CD4-positive, alpha-beta T cell treated with Interleukin-15 for 4 hours (primary cell): Measurements from ENCODE around the gene IPO13.

Experiments used
- DNase-seq: peaks from one replicate; pipeline ENCODE4 v3.0.0-alpha.2; 2020; ENCODE audit warnings: low spot score

IPO13 gene

DNA sequence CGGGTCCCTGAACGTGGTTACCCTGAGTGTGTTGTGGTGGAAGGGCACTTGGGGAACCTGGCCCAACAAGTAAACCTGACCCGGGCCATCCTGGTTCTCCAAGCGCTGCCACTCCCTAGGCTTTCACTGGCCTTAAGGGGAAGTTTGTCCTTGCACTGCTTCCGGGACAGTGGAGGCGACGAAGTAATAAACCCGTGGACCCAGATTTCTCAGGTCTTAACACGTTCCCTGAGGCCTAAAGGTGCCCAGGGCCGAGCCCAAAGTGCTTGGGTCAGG is 44.4 kb downstream of the IPO13 start:
- no peak for DNase-seq

DNA sequence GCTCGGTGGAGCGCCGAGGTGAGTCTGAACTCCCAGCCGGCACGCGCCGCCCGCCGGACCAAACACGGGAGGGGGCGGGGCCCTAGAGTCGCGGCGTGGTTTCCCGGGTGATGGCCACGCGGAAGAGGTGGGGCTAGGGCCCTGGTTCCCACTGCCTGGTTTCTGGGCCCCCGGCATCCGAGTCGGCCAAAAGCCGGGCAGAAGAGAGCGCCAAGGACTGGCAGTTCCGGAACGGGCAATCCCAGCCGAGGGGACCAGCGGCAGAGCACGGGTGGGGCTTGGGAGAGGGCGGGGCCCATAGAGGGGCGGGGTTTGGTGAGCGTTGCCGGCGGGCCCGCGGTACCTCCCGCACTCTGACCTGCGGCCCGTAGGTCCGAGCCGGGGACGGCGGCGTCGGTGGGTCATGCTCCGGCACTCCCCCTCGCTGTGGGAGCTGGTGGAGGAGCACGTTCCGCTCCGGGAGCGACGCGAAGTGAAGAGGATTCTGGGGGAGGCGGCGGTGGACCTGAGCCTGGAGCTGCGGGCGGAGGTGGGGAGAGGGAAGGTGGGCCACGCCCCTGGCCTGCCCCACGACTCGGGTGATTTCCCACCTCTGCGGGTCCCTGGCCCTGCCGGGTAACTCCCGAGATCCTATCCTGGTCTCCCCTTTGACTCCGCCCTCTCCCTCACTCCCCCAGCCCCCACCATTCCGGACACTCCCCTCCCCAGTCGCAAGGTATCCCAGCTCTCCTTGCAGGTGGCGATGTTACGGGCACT is 44.9 kb downstream of the IPO13 start, which contains the start of gene CCDC24:
CCDC24 (plus strand) TSS at position 124 of the 756 bp plus-strand sequence; CDS start at position 404, 280 bp downstream.
- DNase-seq, result peak; percentile 74

DNA sequence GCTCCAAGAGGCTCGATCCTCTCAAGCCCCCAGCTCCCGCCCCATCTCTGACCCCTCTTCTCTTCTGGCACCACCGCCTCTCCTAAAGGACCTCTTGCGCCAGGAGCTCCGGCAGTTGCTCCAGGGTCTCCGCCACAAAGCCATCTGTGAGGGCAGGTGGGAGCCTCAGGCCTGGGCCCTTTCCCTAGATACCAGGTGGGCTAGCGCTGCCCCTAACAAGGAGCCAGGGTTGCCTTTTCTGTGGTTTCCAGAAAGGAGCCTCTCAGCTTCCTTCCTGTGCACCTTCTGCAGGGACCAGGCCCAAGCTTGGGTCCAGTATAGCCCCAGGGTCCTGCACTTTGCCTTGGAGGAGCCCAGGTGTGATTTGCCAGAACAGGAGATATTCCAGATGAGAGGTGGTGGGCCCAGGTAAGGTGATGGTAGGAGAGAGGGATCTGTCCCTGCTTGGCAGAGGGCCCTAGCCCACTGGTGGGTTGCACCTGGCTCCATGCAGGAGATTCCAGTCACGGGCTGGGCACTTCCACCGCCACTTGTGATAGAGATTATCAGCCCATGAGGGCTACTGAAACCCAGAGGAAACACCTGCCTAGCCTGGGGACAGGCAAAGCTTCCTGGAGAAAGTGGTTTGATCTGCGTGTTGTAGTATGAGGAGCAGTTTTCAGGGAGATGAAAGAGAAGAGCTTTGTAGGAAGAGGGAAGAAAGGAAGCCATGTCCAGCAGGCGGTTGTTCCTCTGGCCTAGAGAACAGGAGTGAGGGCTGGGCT is 45.7 kb downstream of the IPO13 start:
- no peak for DNase-seq

DNA sequence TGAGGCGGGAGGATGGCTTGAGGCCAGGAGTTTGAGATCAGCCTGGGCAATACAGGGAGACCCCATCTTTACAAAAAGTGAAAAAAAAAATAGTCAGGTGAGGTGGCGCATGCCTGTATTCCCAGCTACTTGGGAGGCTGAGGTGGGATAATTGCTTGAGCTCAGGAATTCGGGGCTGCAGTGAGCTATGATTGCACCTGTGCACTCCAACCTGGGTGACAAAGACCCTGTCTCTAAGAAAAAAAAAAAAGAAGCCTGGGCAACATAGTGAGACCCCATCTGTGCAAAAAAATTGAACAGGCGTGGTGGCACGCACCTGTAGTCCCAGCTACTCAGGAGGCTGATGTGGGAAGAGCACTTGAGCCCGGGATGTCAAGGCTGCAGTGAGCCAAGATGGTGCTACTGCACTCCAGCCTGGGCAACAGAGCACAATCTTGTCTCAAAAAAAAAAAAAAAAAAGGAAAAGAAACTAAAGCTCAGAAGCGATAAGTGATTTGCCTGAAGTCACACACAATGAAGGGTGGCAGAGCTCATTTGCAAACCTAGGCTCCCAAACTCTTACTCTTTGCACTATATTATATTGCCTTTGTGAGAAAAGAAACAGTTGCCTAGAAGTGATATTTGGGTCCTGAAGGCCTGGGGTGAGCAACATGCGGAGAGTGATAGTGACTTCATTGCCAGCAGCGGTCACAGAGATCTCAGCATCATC is 46.6 kb downstream of the IPO13 start:
- DNase-seq, result no peak

GRCh38 chr1:43994071-43994470 is 47.3 kb downstream of the IPO13 start:
- no peak for DNase-seq

GRCh38 chr1:43994794-43995790 is 48.3 kb downstream of the IPO13 start:
- DNase-seq, result no peak

GRCh38 chr1:43995984-43996732 is 49.4 kb downstream of the IPO13 start:
- DNase-seq, result no peak

GRCh38 chr1:43996733-43997115 is 50.0 kb downstream of the IPO13 start:
- DNase-seq, result no peak

DNA sequence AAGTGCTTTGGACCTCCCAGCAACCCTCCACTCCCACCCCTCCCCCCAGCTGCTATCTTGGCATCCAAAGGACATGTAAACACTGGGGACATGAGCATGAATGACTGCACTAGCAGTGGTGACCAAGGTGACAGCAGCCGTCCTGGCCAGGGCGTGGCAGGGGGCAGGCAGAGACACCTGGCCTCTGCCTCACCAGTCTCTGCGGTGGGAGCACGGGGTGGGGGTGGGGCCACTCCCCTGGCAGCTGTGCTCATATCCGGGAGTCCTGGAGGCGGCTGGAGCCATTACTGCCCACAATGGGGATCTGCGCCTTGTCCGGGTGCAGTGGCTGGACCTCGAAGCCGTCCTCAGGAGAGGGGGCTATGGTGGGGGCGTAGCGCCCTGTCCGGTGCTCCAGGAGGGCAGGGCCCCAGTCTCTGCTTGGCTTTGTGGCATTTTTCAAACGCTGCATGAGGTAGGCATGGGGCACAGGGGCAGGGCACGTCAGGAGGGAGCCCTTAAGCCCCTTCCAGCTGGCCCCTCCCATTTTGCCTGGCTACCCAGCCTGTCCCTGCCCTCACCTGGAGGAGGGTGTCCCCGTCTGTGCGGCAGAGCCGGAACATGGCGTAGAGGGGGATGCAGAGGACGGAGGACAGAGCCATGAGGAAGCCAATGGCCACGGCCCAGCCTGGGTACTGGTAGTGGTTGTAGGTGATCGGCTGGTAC is 50.7 kb downstream of the IPO13 start:
- DNase-seq, result no peak

GRCh38 chr1:43998000-43998378 is 51.2 kb downstream of the IPO13 start:
- no peak for DNase-seq

DNA sequence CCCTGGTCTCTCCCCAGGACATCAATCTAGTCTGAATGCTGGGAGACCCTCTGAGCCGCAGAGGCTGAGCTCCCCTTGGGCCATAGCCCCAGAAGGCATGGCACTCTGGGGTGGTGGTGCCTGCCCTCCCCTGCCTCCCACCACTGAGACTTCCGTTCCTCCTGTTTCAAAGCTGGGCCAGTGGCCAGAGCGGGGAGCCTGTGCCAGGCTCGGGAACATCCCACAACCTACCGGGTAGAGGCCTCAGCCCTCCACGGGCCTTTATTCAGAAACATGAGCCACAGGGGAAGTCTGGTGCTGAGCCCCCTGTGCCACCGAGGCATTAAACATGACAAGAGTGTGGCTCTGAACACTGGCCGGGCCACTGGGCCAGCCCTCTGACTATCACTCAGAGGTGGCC is 52.7 kb downstream of the IPO13 start:
- DNase-seq, result no peak

DNA sequence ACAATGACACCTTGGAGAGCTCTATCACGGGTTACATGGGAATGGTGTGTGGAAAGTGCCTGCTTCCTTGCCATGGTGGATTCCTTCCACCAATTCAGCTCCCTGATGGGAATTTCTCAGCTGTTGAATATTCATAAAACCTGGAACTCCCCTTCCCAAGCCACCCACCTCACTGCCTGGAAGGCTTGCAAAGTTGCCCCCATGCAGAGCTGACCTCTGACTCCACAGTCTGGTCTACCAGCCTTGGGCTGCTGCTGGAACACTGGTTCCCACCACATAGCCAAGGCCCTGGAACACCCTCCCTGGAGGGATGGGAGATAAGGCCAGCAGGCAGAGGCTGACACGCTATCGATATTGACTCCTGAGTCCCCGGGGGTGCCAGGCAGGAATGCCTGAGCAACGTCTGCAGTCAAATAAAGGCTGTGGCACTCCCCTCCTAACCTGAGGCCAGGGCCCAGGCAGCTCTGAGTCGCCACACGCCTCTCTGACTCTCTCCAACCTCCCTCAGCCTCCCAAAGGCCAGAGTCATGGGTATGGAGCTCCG is 53.4 kb downstream of the IPO13 start:
- DNase-seq, result no peak

GRCh38 chr1:44002165-44002564 is 55.4 kb downstream of the IPO13 start:
- DNase-seq, result no peak

DNA sequence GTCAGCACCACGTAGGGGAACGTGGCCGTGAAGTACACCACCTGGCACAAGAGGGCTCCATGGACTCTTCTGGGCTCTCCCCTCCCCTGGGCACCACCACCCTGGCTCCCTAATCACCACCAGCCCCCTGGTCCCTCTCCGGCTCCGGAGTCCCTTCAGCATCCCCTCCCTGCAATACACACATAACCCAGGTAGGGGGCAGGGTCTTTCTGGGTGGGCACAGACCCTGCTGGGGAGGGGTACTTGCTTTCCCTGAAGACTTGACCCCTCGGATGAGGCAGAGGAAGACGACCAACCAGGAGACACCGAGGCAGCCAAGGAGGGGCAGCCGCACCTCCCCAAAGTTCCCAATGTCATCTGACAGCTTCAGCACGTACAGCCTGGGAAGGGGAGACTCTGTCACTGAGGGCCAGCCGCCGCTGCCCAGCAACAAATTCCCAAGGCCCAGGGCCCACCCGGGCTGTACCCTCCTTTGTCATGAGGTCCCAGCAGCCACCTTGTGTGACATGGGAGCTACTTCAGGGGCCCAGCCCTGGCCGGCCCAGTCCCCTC is 55.9 kb downstream of the IPO13 start:
- DNase-seq, result no peak

GRCh38 chr1:44008259-44008658 is 61.5 kb downstream of the IPO13 start:
- DNase-seq, result no peak

GRCh38 chr1:44010935-44011471 is 64.3 kb downstream of the IPO13 start:
- DNase-seq, result no peak

DNA sequence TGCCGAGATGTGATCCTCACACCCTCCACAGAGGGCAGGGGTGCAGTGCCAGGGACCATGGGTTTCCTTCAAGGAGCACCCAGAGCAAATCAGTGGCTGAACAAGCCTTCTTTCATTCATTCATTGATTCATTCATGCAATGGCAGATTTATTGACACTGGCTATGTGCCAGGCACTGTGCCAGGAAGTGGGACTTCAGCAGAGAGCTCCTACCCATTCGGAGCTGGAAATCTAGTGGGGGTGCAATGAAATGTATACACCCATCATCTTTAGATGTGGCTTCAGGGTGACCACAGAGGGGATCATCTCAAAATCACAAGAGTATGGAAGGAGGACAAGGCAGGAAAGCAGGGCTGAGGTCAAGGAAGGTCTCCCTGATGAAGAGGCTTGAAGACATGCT is 65.7 kb downstream of the IPO13 start:
- DNase-seq, result no peak

DNA sequence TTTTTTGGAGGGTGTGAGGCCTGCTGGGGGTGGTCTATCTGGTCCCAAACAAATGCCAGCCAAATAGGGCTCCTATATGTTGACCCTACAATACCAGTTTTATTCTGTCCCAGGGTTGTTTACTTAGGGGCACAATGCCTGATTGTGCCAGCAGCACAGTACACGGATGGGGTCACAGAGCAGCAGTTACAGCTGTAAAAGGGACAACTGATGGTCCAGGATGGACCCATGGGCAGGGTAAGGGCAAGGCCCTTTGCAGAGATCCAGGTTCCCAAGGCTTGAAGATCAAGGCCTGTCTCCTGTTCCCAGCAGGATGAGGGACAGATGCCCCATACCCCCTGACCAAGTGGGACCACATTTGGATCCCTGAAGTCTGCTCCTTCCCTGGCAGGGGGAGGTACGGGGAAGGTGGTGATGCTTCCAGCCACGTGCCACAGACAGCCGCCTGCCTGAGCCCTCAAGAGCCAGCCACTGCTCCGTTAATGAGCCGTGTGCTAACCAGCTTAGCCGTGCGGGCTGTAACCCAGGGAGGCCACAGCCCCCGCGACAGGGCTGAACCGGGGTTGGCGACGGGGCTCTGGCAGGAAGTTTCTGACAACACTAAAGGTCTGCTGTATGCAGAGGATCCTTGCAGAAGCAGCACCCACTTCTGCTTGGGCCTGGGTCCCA is 66.3 kb downstream of the IPO13 start:
- DNase-seq, result no peak

DNA sequence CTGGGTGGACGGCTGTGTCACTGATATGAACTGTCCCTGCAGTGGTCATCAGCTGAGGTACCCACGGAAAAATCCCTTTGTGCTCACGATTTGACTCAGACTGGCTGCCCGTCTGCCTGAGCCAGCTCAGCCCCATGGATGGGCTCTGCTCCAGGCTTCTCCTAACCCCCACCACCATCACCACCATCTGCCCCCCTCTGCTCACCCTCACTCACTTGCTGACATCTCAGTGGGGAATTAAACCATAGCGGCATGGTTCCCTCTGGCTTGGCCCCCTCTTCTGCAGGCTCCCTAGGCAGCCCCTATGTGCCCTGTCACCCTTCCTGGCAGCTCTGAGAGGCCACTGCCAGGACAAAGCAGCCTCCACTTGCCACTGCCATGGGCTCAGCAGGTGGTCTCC is 67.2 kb downstream of the IPO13 start:
- DNase-seq, result no peak
